ENCODE results near the gene SHROOM1.

Gene SHROOM1

DNA sequence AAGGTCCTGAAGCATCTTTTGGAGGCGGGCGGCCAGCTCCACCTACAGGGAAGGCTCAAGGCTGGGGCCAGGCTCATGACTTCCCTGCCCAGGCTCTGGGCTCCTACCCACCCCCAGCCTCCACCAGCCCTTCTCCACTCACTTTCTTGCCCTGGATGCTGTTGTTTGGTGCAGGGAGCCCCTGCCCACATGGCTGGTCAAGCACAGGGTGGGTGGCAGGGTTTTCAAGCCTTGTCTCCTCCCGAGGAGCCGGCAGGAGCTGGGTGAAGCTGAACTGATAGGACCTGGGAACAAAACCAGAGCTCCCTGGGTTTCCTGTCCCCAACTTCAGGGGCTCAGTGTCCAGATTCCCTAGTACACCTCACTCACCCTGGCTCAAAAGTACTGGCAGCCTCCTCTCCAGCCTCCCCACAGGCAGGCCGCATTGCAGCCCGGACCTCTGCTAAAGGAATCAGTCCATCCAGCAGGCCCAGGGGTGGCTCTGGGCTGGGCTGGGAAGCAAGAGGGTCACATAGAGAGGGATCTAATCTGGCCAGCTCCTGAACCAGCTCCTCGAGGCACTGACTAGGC, 6.9 kb downstream of the SHROOM1 start:
- TF ChIP-seq, protein P1, sequence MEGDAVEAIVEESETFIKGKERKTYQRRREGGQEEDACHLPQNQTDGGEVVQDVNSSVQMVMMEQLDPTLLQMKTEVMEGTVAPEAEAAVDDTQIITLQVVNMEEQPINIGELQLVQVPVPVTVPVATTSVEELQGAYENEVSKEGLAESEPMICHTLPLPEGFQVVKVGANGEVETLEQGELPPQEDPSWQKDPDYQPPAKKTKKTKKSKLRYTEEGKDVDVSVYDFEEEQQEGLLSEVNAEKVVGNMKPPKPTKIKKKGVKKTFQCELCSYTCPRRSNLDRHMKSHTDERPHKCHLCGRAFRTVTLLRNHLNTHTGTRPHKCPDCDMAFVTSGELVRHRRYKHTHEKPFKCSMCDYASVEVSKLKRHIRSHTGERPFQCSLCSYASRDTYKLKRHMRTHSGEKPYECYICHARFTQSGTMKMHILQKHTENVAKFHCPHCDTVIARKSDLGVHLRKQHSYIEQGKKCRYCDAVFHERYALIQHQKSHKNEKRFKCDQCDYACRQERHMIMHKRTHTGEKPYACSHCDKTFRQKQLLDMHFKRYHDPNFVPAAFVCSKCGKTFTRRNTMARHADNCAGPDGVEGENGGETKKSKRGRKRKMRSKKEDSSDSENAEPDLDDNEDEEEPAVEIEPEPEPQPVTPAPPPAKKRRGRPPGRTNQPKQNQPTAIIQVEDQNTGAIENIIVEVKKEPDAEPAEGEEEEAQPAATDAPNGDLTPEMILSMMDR (IDR thresholded peaks at IDR 0.05; ENCODE audit: extremely low read depth, missing control alignments) = no peak
- DNase-seq (ENCODE audit: low spot score) = peak; percentile 45

DNA sequence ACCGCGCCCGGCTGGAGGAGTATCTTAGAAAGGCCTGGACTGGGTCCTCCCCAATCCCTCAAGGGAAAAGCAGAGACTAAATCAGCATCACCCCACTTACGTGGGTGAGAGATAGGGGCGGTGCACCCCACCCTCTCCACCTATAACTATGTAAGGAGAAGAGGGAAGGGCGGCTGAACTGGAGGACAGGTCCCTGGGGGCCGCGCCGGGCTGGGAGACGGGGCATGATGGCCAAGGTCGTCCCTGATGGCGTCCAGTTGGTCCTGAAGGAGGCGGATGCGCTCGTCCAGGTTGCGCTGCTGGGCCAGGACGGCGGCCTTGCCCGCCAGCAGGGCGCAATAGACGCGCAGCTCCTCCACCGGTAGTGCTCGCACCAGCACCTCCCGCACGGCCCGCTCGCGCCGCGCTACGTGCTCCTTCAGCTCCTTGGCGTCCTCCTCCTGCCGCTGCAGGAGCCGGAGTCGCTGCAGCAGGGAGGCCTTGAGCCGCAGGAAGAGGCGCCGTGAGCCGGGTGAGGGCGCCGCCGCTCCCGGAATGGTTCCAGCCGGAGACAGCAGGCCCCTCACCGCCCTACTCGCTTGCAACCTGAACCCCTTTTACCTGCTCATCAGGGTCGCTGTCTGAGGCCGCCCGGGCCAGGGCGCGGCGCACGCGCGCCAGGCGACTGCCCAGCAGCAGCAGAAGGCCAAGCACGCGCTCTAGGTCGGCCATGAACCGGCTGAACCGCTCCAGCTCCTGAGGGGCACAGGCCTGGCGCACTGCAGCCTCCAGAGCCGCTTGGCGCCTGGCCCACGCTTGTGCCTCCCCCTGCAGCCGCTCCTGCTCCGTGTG, 7.6 kb downstream of the SHROOM1 start:
- DNase-seq (ENCODE audit: low spot score) = peak; percentile 44

DNA sequence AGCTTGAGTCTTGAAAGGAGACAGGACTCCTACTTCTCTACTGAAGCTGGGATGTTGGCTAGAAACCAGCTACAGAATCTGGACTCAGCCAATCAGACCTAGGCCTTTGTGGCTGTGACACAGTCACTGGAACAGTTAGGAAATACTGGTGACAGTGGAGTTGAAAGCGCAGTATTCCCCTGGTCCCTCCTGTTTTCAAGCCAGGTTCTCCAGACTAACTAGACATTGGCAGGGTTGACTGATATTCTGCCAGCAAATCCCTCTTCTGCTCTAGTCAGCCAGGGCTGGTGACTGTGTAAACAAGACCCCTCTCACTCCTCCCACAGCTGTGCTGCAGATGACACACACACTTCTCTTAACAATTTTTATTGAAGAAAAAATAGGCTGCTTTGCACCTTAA, 8.7 kb downstream of the SHROOM1 start:
- no peak for DNase-seq (ENCODE audit: low spot score)
- TF ChIP-seq, protein P1 (IDR thresholded peaks at IDR 0.05; ENCODE audit: extremely low read depth, missing control alignments) = no peak

More for the DNA sequence above, 7.6 kb downstream of the SHROOM1 start:
- TF ChIP-seq, protein P1 (IDR thresholded peaks at IDR 0.05; ENCODE audit: extremely low read depth, missing control alignments) = no peak

DNA sequence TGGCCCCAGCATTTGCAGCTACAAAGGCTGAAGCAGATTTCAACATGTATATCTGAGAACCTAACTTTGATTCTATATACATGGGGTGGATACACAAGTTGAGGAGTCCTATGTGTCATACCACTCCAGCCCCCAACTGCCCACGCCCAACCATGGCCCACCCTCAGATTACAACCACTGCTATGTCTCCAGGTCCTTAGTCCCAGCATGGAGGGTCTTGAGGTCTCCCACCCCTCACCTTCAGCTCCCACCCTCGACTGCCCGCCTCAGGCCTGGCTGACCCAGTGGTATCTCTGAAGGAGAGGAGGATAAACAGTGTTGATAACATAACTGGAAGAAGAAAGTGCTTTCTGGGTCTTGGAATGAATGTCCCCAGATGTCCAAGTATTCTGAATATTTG, 9.1 kb downstream of the SHROOM1 start:
- no peak for DNase-seq (ENCODE audit: low spot score)
- TF ChIP-seq, protein P1 (IDR thresholded peaks at IDR 0.05; ENCODE audit: extremely low read depth, missing control alignments) = no peak

DNA sequence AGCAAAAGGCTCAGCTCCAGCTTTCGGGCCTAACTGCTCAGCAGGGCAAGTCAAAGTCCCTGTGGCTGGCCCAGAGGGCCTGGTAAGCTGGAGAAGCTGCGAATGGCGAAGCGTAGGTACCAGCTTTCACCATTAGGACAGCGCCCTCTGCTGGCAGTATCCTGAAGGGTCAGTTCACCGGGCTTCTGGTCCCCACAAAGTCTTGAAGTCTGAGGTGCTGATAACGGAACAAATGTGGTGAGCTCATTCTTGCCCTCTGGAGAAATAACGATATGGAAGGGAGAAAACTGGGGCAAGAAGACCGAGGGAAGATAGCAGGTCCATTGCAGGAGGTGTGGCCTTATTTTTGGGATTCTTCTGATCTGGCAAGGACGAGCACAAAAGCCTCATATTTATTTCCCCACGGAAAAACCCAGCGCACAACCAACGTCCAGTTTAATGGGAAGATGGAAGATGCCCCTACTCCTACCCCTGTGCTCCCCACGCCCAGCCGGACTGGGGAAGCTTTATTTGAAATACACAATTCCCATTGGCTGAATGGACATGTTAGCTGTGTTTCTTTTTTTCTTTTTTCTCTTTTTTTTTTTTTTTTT, 10.2 kb downstream of the SHROOM1 start:
- peak; percentile 94 for DNase-seq (ENCODE audit: low spot score)
- TF ChIP-seq, protein P1 (IDR thresholded peaks at IDR 0.05; ENCODE audit: extremely low read depth, missing control alignments) = peak; percentile 68

DNA sequence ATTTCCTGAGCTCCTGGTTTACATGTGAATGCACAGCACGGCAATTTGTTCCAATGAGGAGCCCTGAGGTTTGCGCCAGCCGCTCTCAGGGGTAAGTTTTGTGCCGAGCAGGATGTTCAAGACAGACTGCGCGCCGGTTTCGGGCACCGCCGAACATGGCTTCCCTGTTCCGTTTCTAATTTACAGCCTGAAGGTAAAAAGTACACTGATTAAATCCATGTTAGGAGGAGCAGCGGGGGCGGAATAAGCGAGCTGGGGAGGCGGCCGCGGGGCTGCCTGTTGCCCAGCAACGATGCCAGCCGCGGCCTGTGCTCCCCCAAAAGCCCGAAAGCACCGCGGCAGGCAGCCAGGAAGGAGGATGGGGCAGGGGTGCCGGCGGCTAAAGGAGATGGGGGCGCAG, 11.0 kb downstream of the SHROOM1 start:
- TF ChIP-seq, protein P1 (IDR thresholded peaks at IDR 0.05; ENCODE audit: extremely low read depth, missing control alignments) = no peak
- peak; percentile 58 for DNase-seq (ENCODE audit: low spot score)

DNA sequence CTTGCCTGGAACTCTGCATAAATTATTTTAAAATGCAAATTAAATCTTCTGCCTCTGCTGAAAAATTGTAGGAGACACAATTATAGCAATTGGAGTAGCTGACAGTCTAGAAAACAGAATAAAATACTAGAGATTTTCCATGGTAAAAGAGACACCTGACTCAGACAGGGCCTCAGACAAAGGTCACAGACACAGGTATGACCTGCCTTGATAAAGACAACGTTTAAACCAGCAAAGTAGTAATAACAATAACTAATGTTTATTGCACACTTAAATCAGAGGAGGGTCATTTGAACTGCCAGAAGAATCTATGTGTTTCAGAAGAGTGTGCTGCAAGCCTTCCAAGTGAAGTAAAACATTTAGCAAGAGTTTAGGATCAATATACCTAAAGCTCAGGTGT, 13.4 kb downstream of the SHROOM1 start:
- TF ChIP-seq, protein P1 (IDR thresholded peaks at IDR 0.05; ENCODE audit: extremely low read depth, missing control alignments) = no peak
- DNase-seq (ENCODE audit: low spot score) = no peak

All from GM20000 (cell line).